ENCODE measurements around the gene ATP6V0C. TPM values are rescaled to one million over a fixed set of nuclear protein-coding genes. Genes with fewer than 3 reads are reported as not detected.
A peak's percentile ranks its signal among the peaks of the same experiment; 100 is the strongest.
"Not testable (repeated sequence)": the region's sequence is repeated elsewhere in the genome, so short reads cannot be mapped to it uniquely, and the experiment has no call there.

ATP6V0C gene
- total RNA-seq, 2 experiments from 2014 or later = 112 to 125 TPM

GRCh38 chr16:2531696-2532493 is 18.1 kb downstream of the ATP6V0C start:
- H3K4me3 Mint-ChIP-seq = peak overlapping the region; percentile 98
- DNase-seq = peak; percentile 99
- H3K27ac Mint-ChIP-seq = peak overlapping the region; percentile 100
- CTCF ChIA-PET = interaction anchor here (0.6 to 1.1 kb wide), 2 partner anchors 11 to 509 kb away, joined by 4 to 6 read pairs; partner anchors contain the start of gene AMDHD2
- no peaks in the 10 kb centered on the region for H3K27me3 Mint-ChIP-seq
- H3K4me1 Mint-ChIP-seq = peaks cover 31% of the 10 kb centered on the region
- H3K9me3 Mint-ChIP-seq = no peaks in the 10 kb centered on the region
- H3K36me3 Mint-ChIP-seq (ENCODE audit: low read depth) = no peaks in the 10 kb centered on the region
- POLR2A ChIA-PET = interaction anchor here (1.0 to 3.7 kb wide), 13 partner anchors 8 to 1111 kb away, joined by 3 to 67 read pairs (median 4); partner anchors contain the start of genes AMDHD2, ATP6V0C, PGP and TRAF7

- Mint-ChIP-seq H3K27ac (peak overlapping the region; percentile 100), H3K27me3 (no peaks in the 10 kb centered on the region), H3K9me3 (no peaks in the 10 kb centered on the region), H3K36me3 (ENCODE audit: low read depth) (no peaks in the 10 kb centered on the region), H3K4me1 (peaks cover 34% of the 10 kb centered on the region), H3K4me3 (peak overlapping the region; percentile 98)
- peak; percentile 74 for DNase-seq
- ChIA-PET POLR2A (interaction anchor here (0.7 to 3.7 kb wide), 11 partner anchors 8 to 1164 kb away, joined by 3 to 67 read pairs (median 4); partner anchors contain the start of genes AMDHD2, ATP6V0C, PGP and TRAF7), CTCF (interaction anchor here (1.1 kb wide), 1 partner anchor 12 kb away, joined by 6 read pairs; the partner anchor contains the start of gene AMDHD2)
These were observed 18.9 kb downstream of the ATP6V0C start for GRCh38 chr16:2532494-2533141.

GRCh38 chr16:2533142-2533755 is 19.5 kb downstream of the ATP6V0C start:
- peak overlapping the region; percentile 98 for H3K4me3 Mint-ChIP-seq
- POLR2A ChIA-PET = interaction anchor here (0.7 to 3.7 kb wide), 8 partner anchors 13 to 1163 kb away, joined by 3 to 67 read pairs (median 5); partner anchors contain the start of genes AMDHD2, ATP6V0C, PGP and TRAF7
- not testable (repeated sequence) for DNase-seq; H3K27me3 Mint-ChIP-seq; H3K36me3 Mint-ChIP-seq (ENCODE audit: low read depth); H3K9me3 Mint-ChIP-seq
- H3K27ac Mint-ChIP-seq = peak overlapping the region; percentile 100
- CTCF ChIA-PET = interaction anchor here (1.1 kb wide), 1 partner anchor 13 kb away, joined by 6 read pairs; the partner anchor contains the start of gene AMDHD2
- H3K4me1 Mint-ChIP-seq = peaks cover 34% of the 10 kb centered on the region

- no peak for DNase-seq
- peaks cover 38% of the 10 kb centered on the region for H3K4me1 Mint-ChIP-seq
- H3K4me3 Mint-ChIP-seq = peak overlapping the region; percentile 52
- no peaks in the 10 kb centered on the region for H3K9me3 Mint-ChIP-seq
- H3K36me3 Mint-ChIP-seq (ENCODE audit: low read depth) = peaks cover 2% of the 10 kb centered on the region
- POLR2A ChIA-PET = interaction anchor here (1.4 to 3.7 kb wide), 2 partner anchors 14 to 19 kb away, joined by 3 to 67 read pairs; partner anchors contain the start of gene AMDHD2
- peak overlapping the region; percentile 76 for H3K27ac Mint-ChIP-seq
- H3K27me3 Mint-ChIP-seq = no peaks in the 10 kb centered on the region
- CTCF ChIA-PET = no interaction called here
These were observed 20.2 kb downstream of the ATP6V0C start for GRCh38 chr16:2533912-2534311.

GRCh38 chr16:2534335-2534734 is 20.6 kb downstream of the ATP6V0C start:
- DNase-seq; CTCF ChIA-PET; H3K9me3 Mint-ChIP-seq; H3K36me3 Mint-ChIP-seq (ENCODE audit: low read depth); H3K27me3 Mint-ChIP-seq: not testable (repeated sequence)
- Mint-ChIP-seq H3K27ac (peak overlapping the region; percentile 76), H3K4me1 (peaks cover 42% of the 10 kb centered on the region), H3K4me3 (peak overlapping the region; percentile 52)
- POLR2A ChIA-PET = interaction anchor here (1.4 kb wide), 1 partner anchor 20 kb away, joined by 3 read pairs; no protein-coding TSS in a partner anchor

GRCh38 chr16:2535625-2536013 is 21.9 kb downstream of the ATP6V0C start:
- no peak overlapping the region for H3K27ac Mint-ChIP-seq
- POLR2A ChIA-PET = interaction anchor here (0.6 to 1.5 kb wide), 3 partner anchors 11 to 63 kb away, joined by 3 to 5 read pairs (median 3); partner anchors contain the start of gene AMDHD2
- H3K4me3 Mint-ChIP-seq = peak overlapping the region; percentile 32
- DNase-seq = no peak
- CTCF ChIA-PET = no interaction called here
- no peaks in the 10 kb centered on the region for H3K9me3 Mint-ChIP-seq
- H3K36me3 Mint-ChIP-seq (ENCODE audit: low read depth) = peaks cover 9% of the 10 kb centered on the region
- no peaks in the 10 kb centered on the region for H3K27me3 Mint-ChIP-seq
- H3K4me1 Mint-ChIP-seq = peaks cover 53% of the 10 kb centered on the region

- peak within 1 kb of the TSS; percentile 84 for H3K4me3 Mint-ChIP-seq
- H3K9me3 Mint-ChIP-seq = no peaks in the 10 kb centered on the region
- peak; percentile 96 for DNase-seq
- H3K36me3 Mint-ChIP-seq (ENCODE audit: low read depth) = peaks cover 13% of the 10 kb centered on the region
- H3K27me3 Mint-ChIP-seq = no peaks in the 10 kb centered on the region
- ChIA-PET POLR2A (interaction anchor here (0.6 to 2.6 kb wide), 9 partner anchors 13 to 755 kb away, joined by 3 to 21 read pairs (median 4); partner anchors contain the start of genes AMDHD2, ATP6V0C, CCNF and NUBP2), CTCF (interaction anchor here (1.6 kb wide), 1 partner anchor 17 kb away, joined by 7 read pairs; the partner anchor contains the start of gene AMDHD2)
- H3K4me1 Mint-ChIP-seq = peaks cover 51% of the 10 kb centered on the region
- H3K27ac Mint-ChIP-seq = peak within 1 kb of the TSS; percentile 89
These were observed 24.0 kb downstream of the ATP6V0C start, which contains the start of gene PDPK1 for GRCh38 chr16:2537451-2538379. Gene PDPK1 (plus strand): TSS chr16:2538021. CDS start chr16:2538113, 92 bp downstream.

GRCh38 chr16:2539192-2539844 is 25.6 kb downstream of the ATP6V0C start:
- peaks cover 38% of the 10 kb centered on the region for H3K4me1 Mint-ChIP-seq
- DNase-seq, H3K27me3 Mint-ChIP-seq, H3K9me3 Mint-ChIP-seq, CTCF ChIA-PET: not testable (repeated sequence)
- peak overlapping the region; percentile 82 for H3K4me3 Mint-ChIP-seq
- peaks cover 13% of the 10 kb centered on the region for H3K36me3 Mint-ChIP-seq (ENCODE audit: low read depth)
- H3K27ac Mint-ChIP-seq = peak overlapping the region; percentile 62
- POLR2A ChIA-PET = interaction anchor here (2.6 kb wide), 1 partner anchor 19 kb away, joined by 21 read pairs; the partner anchor contains the start of gene AMDHD2

- DNase-seq, POLR2A ChIA-PET, H3K9me3 Mint-ChIP-seq, H3K27me3 Mint-ChIP-seq, CTCF ChIA-PET: not testable (repeated sequence)
- Mint-ChIP-seq H3K27ac (peak overlapping the region; percentile 62), H3K4me1 (peaks cover 38% of the 10 kb centered on the region), H3K36me3 (ENCODE audit: low read depth) (peaks cover 13% of the 10 kb centered on the region), H3K4me3 (peak overlapping the region; percentile 82)
These were observed 26.2 kb downstream of the ATP6V0C start for GRCh38 chr16:2539845-2540458.

- H3K9me3 Mint-ChIP-seq, H3K4me3 Mint-ChIP-seq, POLR2A ChIA-PET, H3K27me3 Mint-ChIP-seq, DNase-seq, CTCF ChIA-PET, H3K27ac Mint-ChIP-seq: not testable (repeated sequence)
- H3K36me3 Mint-ChIP-seq (ENCODE audit: low read depth) = peaks cover 13% of the 10 kb centered on the region
- peaks cover 38% of the 10 kb centered on the region for H3K4me1 Mint-ChIP-seq
These were observed 27.2 kb downstream of the ATP6V0C start for GRCh38 chr16:2540912-2541311.

GRCh38 chr16:2541409-2541808 is 27.7 kb downstream of the ATP6V0C start:
- peaks cover 13% of the 10 kb centered on the region for H3K36me3 Mint-ChIP-seq (ENCODE audit: low read depth)
- H3K9me3 Mint-ChIP-seq, H3K4me3 Mint-ChIP-seq, H3K27ac Mint-ChIP-seq, H3K27me3 Mint-ChIP-seq, POLR2A ChIA-PET, DNase-seq, CTCF ChIA-PET: not testable (repeated sequence)
- H3K4me1 Mint-ChIP-seq = peaks cover 36% of the 10 kb centered on the region
